Nephron (organoid): ENCODE measurements around the gene FBH1.

Source experiments
- H3K27ac Mint-ChIP-seq, 3 experiments: 2 replicates each; pipeline ENCODE4 v1.8.0; 2020; ENCODE audit warnings: mixed read lengths in 3 of 3, mild to moderate bottlenecking in 2 of 3, moderate library complexity in 1 of 3
- H3K27me3 Mint-ChIP-seq: 2 replicates; pipeline ENCODE4 v1.8.0; 2021; ENCODE audit warnings: low read depth, mild to moderate bottlenecking, moderate library complexity, mixed read lengths
- H3K36me3 Mint-ChIP-seq: 2 replicates; pipeline ENCODE4 v1.8.0; 2020; ENCODE audit warnings: low read depth, mixed read lengths
- H3K4me1 Mint-ChIP-seq: 2 replicates; pipeline ENCODE4 v1.8.0; 2020; ENCODE audit warnings: mixed read lengths
- H3K4me3 Mint-ChIP-seq, 3 experiments: 2 replicates each; pipeline ENCODE4 v1.8.0; 2020; ENCODE audit warnings: mild to moderate bottlenecking in 3 of 3, mixed read lengths in 3 of 3, moderate library complexity in 2 of 3
- H3K9me3 Mint-ChIP-seq: 2 replicates; pipeline ENCODE4 v1.8.0; 2020; ENCODE audit warnings: mixed read lengths
- TF ChIP-seq, protein P1 (sequence below), 3 experiments: fragments of 200-600 bp; sonication (generic); IDR thresholded peaks; one replicate each; pipeline ENCODE4 v1.5.0; 2021; ENCODE audit warnings: antibody characterized with exemption in 3 of 3; ENCODE audit not compliant: unreplicated experiment in 3 of 3

FBH1 gene

GRCh38 chr10:5896208-5897052, 6.4 kb downstream of the FBH1 start:
- H3K36me3 Mint-ChIP-seq = peaks cover 63% of the 10 kb centered on the region
- peaks cover 2% of the 10 kb centered on the region for H3K9me3 Mint-ChIP-seq
- H3K27me3 Mint-ChIP-seq = no peaks in the 10 kb centered on the region
- H3K4me3 Mint-ChIP-seq = no peak overlapping the region
- TF ChIP-seq, protein P1, sequence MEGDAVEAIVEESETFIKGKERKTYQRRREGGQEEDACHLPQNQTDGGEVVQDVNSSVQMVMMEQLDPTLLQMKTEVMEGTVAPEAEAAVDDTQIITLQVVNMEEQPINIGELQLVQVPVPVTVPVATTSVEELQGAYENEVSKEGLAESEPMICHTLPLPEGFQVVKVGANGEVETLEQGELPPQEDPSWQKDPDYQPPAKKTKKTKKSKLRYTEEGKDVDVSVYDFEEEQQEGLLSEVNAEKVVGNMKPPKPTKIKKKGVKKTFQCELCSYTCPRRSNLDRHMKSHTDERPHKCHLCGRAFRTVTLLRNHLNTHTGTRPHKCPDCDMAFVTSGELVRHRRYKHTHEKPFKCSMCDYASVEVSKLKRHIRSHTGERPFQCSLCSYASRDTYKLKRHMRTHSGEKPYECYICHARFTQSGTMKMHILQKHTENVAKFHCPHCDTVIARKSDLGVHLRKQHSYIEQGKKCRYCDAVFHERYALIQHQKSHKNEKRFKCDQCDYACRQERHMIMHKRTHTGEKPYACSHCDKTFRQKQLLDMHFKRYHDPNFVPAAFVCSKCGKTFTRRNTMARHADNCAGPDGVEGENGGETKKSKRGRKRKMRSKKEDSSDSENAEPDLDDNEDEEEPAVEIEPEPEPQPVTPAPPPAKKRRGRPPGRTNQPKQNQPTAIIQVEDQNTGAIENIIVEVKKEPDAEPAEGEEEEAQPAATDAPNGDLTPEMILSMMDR (IDR thresholded peaks at IDR 0.05; ENCODE audit: unreplicated experiment in 3 of 3) = no peak
- no peak overlapping the region for H3K27ac Mint-ChIP-seq
- peaks cover 19% of the 10 kb centered on the region for H3K4me1 Mint-ChIP-seq

DNA sequence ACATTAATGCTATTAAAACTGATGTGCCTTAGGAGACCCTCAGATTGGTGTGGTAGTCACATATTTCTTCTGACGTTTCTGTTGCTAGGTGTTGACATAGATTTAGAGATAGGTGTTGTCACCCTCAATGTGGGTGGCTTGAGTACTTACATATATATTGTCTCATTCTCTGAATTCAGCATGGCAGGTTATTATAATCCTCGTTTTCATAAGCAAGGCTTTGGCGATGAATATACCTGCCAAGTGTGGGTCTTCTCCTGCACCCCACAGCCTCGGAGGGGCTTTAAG, 7.0 kb downstream of the FBH1 start:
- no peak overlapping the region for H3K4me3 Mint-ChIP-seq
- no peaks in the 10 kb centered on the region for H3K27me3 Mint-ChIP-seq
- peaks cover 15% of the 10 kb centered on the region for H3K4me1 Mint-ChIP-seq
- H3K9me3 Mint-ChIP-seq = peaks cover 2% of the 10 kb centered on the region
- TF ChIP-seq, protein P1 (IDR thresholded peaks at IDR 0.05; ENCODE audit: unreplicated experiment in 3 of 3) = no peak
- no peak overlapping the region for H3K27ac Mint-ChIP-seq
- H3K36me3 Mint-ChIP-seq = peaks cover 63% of the 10 kb centered on the region

DNA sequence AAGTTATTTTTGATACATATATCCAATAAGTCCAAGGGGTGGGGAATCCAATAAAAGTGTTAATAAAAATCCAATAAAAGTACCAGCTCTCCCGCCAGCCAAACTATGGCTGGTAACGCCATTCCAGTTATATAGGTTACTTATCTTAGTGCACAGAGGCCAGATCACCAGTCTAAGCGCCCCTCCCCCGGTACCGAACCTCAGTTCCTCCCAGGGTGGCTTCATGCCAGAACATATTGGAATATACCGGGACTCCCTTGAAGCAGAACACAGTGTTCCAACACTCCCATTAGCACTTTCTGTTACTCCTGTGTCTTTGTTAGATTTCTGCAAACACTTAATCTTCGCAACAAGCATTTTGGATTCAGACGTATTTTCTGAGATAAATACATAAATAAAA, 7.5 kb downstream of the FBH1 start:
- no peak overlapping the region for H3K4me3 Mint-ChIP-seq
- H3K27me3 Mint-ChIP-seq = no peaks in the 10 kb centered on the region
- TF ChIP-seq, protein P1 (IDR thresholded peaks at IDR 0.05; ENCODE audit: unreplicated experiment in 3 of 3) = no peak
- H3K27ac Mint-ChIP-seq = no peak overlapping the region
- peaks cover 10% of the 10 kb centered on the region for H3K4me1 Mint-ChIP-seq
- H3K9me3 Mint-ChIP-seq = peaks cover 2% of the 10 kb centered on the region
- H3K36me3 Mint-ChIP-seq = peaks cover 58% of the 10 kb centered on the region

- TF ChIP-seq, protein P1 (IDR thresholded peaks at IDR 0.05; ENCODE audit: unreplicated experiment in 3 of 3) = no peak
- Mint-ChIP-seq H3K9me3 (peaks cover 2% of the 10 kb centered on the region), H3K4me1 (peaks cover 5% of the 10 kb centered on the region), H3K4me3 (no peak overlapping the region), H3K27ac (no peak overlapping the region), H3K27me3 (no peaks in the 10 kb centered on the region), H3K36me3 (peaks cover 55% of the 10 kb centered on the region)
Observed at GRCh38 chr10:5898163-5898562, 8.1 kb downstream of the FBH1 start.

DNA sequence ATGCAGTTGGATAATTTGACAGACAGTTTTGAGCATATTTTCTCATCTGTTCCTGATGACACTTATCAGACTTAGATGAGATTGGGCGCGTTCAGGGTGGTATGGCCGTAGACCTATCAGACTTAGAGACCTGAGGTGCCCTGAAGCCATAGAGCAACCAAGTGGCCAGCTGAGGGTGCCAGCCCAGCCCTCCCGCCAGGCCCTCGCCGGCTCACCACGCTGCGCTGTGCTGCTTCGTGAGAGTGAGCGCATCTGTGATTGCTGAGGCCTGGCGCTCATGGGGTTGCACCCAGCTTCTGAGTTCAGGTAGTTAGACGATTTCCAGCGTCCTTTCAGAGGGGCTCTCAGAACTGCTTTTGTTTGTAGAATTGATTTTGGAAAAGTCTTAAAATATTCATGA, 10.2 kb downstream of the FBH1 start:
- Mint-ChIP-seq H3K4me1 (no peaks in the 10 kb centered on the region), H3K4me3 (no peak overlapping the region), H3K27ac (no peak overlapping the region), H3K27me3 (no peaks in the 10 kb centered on the region), H3K36me3 (peaks cover 49% of the 10 kb centered on the region), H3K9me3 (peaks cover 2% of the 10 kb centered on the region)
- TF ChIP-seq, protein P1 (IDR thresholded peaks at IDR 0.05; ENCODE audit: unreplicated experiment in 3 of 3) = no peak
